H1 (cell line): ENCODE measurements around the gene CROCC2. TPM values are rescaled to one million over a fixed set of nuclear protein-coding genes. Genes with fewer than 3 reads are reported as not detected.

Source experiments
- CBX8 ChIP-seq: fragments of 300-800, 300-1000 bp; sonication (generic); IDR thresholded peaks from 2 replicates; pipeline ENCODE4 v1.7.1; 2016; ENCODE audit warnings: low read depth, low read length, borderline replicate concordance
- KDM5A ChIP-seq: fragments of 200-600 bp; IDR thresholded peaks from 2 replicates; pipeline ENCODE4 v1.7.1; 2012; ENCODE audit warnings: mild to moderate bottlenecking, low read length, inconsistent platforms, mixed read lengths
- MAFK ChIP-seq: IDR thresholded peaks from 2 replicates; pipeline ENCODE4 v1.6.1; 2012; ENCODE audit warnings: low read depth, mild to moderate bottlenecking, improper control_type of control experiment, low read length
- PHF8 ChIP-seq: fragments of 200-600 bp; sonication (generic); conservative IDR thresholded peaks from 2 replicates; pipeline ENCODE4 v1.7.1; 2012; ENCODE audit warnings: low read depth, mild to moderate bottlenecking, inconsistent platforms, low read length, moderate library complexity
- POU5F1 ChIP-seq: IDR thresholded peaks from 2 replicates; pipeline ENCODE4 v1.6.1; 2011; ENCODE audit warnings: low read depth, mild to moderate bottlenecking, low read length, moderate library complexity
- polyA plus RNA-seq, 7 experiments: library from polyadenylated mRNA; depleted of rRNA in 3 of 7; stranded (reverse) in 5 of 7; unstranded in 2 of 7; fragments of >200 nt in 5 of 7; fragments of 200-250 nt in 2 of 7; gene quantifications; 1 replicate in 5 of 7; 2 replicates in 1 of 7; 4 replicates in 1 of 7; pipeline versions ENCODE4 v1.2.1 to v1.2.3, GENCODE V29; 2011 to 2013; ENCODE audit warnings: missing spikeins in 2 of 7, mixed read lengths in 2 of 7
- total RNA-seq: library from RNA; stranded (reverse); fragmentation: NEBNext Ultra II Directional; extraction: Animal tissue kit (Norgen Biotek cat#: 25700); gene quantifications from 2 replicates; pipeline ENCODE4 v1.2.1, GENCODE V29; 2021
- TF ChIP-seq, protein P1 (sequence below): fragments of 300-600 bp; sonication (generic); IDR thresholded peaks from 2 replicates; pipeline ENCODE4 v1.7.1; 2012; ENCODE audit warnings: low read length, moderate library complexity, mild to moderate bottlenecking, inconsistent platforms; ENCODE audit not compliant: insufficient replicate concordance
- TF ChIP-seq, protein P2 (sequence below): IDR thresholded peaks from 2 replicates; pipeline ENCODE4 v1.6.1; 2012; ENCODE audit warnings: inconsistent platforms

CROCC2 gene
- total and polyA plus RNA-seq, 2 of the 8 experiments (the other 6 are each of a cell fraction or from before 2014, with no cell fraction given), result not detected

DNA sequence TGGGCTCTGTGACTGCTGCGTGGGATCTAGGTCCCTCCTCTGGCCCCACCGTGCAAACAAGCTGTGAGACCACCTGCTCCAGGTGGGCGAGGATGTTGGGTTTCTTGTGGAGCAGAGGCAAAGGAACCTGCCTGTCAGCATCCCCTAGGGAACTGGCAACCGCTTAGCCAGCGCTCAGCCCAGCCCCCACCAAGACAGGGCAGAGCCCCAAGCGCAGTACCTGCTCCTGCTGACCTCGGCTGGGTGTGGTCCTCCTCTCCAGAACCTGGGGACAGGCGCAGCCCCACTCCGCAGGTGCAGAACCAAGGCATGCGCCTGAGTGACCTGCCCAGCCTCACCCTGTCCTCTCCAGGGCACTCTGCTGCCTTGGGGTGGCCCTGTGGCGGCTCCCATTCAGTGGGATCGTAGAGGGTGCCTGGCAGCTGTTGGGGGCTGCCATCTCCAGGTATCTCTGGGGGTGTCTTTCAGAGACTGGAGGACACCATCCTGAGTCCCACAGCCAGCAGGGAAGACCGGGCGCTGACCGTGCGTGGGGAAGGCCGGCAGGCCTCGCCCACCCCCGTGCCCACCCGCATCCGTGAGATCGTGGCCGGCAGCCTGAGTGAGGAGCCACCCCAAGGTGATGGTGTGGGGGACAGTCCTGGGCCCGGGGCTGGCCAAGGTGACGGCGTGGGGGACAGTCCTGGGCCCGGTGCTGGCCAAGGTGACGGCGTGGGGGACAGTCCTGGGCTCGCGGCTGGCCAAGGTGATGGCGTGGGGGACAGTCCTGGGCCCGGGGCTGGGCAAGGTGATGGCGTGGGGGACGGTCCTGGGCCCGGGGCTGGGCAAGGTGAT lies 12.3 kb downstream of the CROCC2 start (continued):
- TF ChIP-seq, protein P1, sequence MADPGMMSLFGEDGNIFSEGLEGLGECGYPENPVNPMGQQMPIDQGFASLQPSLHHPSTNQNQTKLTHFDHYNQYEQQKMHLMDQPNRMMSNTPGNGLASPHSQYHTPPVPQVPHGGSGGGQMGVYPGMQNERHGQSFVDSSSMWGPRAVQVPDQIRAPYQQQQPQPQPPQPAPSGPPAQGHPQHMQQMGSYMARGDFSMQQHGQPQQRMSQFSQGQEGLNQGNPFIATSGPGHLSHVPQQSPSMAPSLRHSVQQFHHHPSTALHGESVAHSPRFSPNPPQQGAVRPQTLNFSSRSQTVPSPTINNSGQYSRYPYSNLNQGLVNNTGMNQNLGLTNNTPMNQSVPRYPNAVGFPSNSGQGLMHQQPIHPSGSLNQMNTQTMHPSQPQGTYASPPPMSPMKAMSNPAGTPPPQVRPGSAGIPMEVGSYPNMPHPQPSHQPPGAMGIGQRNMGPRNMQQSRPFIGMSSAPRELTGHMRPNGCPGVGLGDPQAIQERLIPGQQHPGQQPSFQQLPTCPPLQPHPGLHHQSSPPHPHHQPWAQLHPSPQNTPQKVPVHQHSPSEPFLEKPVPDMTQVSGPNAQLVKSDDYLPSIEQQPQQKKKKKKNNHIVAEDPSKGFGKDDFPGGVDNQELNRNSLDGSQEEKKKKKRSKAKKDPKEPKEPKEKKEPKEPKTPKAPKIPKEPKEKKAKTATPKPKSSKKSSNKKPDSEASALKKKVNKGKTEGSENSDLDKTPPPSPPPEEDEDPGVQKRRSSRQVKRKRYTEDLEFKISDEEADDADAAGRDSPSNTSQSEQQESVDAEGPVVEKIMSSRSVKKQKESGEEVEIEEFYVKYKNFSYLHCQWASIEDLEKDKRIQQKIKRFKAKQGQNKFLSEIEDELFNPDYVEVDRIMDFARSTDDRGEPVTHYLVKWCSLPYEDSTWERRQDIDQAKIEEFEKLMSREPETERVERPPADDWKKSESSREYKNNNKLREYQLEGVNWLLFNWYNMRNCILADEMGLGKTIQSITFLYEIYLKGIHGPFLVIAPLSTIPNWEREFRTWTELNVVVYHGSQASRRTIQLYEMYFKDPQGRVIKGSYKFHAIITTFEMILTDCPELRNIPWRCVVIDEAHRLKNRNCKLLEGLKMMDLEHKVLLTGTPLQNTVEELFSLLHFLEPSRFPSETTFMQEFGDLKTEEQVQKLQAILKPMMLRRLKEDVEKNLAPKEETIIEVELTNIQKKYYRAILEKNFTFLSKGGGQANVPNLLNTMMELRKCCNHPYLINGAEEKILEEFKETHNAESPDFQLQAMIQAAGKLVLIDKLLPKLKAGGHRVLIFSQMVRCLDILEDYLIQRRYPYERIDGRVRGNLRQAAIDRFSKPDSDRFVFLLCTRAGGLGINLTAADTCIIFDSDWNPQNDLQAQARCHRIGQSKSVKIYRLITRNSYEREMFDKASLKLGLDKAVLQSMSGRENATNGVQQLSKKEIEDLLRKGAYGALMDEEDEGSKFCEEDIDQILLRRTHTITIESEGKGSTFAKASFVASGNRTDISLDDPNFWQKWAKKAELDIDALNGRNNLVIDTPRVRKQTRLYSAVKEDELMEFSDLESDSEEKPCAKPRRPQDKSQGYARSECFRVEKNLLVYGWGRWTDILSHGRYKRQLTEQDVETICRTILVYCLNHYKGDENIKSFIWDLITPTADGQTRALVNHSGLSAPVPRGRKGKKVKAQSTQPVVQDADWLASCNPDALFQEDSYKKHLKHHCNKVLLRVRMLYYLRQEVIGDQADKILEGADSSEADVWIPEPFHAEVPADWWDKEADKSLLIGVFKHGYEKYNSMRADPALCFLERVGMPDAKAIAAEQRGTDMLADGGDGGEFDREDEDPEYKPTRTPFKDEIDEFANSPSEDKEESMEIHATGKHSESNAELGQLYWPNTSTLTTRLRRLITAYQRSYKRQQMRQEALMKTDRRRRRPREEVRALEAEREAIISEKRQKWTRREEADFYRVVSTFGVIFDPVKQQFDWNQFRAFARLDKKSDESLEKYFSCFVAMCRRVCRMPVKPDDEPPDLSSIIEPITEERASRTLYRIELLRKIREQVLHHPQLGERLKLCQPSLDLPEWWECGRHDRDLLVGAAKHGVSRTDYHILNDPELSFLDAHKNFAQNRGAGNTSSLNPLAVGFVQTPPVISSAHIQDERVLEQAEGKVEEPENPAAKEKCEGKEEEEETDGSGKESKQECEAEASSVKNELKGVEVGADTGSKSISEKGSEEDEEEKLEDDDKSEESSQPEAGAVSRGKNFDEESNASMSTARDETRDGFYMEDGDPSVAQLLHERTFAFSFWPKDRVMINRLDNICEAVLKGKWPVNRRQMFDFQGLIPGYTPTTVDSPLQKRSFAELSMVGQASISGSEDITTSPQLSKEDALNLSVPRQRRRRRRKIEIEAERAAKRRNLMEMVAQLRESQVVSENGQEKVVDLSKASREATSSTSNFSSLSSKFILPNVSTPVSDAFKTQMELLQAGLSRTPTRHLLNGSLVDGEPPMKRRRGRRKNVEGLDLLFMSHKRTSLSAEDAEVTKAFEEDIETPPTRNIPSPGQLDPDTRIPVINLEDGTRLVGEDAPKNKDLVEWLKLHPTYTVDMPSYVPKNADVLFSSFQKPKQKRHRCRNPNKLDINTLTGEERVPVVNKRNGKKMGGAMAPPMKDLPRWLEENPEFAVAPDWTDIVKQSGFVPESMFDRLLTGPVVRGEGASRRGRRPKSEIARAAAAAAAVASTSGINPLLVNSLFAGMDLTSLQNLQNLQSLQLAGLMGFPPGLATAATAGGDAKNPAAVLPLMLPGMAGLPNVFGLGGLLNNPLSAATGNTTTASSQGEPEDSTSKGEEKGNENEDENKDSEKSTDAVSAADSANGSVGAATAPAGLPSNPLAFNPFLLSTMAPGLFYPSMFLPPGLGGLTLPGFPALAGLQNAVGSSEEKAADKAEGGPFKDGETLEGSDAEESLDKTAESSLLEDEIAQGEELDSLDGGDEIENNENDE, result no peak
- TF ChIP-seq POU5F1 (no peak), PHF8 (no peak), KDM5A (no peak), CBX8 (no peak), MAFK (no peak)
- TF ChIP-seq, protein P2, sequence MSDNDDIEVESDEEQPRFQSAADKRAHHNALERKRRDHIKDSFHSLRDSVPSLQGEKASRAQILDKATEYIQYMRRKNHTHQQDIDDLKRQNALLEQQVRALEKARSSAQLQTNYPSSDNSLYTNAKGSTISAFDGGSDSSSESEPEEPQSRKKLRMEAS, result no peak
- TF ChIP-seq, all 59 proteins: peak for 0
